Measurements from ENCODE around the gene RAB44.

The RAB44 gene

DNA sequence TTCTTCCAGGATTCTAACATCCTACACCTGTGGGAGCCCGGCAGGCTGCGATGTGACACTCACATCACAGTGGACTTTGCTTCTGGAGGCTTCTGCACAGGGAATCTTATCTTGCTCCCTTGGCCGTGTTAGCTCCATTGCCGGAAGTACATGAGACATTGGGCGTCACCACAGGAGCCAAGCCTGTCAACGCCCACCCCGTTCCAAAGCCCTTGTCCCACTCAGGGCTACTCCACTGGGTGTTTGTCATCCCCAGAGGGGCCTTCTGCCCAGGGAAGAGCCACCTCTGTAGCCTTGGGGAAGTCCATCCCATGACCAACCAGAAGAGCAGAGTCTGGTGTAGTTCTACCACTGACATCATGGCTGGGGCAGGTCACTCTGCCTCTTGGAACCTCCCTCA is 1.7 kb downstream of the RAB44 start:
- Mint-ChIP-seq H3K4me3 (no peak overlapping the region), H3K4me1 (peaks cover 37% of the 10 kb centered on the region), H3K27me3 (ENCODE audit: low read depth, poor library complexity) (peaks cover 21% of the 10 kb centered on the region), H3K36me3 (ENCODE audit: low read depth) (no peaks in the 10 kb centered on the region), H3K27ac (no peak overlapping the region), H3K9me3 (peaks cover 6% of the 10 kb centered on the region)
- DNase-seq, result no peak
- TF ChIP-seq, protein P1, sequence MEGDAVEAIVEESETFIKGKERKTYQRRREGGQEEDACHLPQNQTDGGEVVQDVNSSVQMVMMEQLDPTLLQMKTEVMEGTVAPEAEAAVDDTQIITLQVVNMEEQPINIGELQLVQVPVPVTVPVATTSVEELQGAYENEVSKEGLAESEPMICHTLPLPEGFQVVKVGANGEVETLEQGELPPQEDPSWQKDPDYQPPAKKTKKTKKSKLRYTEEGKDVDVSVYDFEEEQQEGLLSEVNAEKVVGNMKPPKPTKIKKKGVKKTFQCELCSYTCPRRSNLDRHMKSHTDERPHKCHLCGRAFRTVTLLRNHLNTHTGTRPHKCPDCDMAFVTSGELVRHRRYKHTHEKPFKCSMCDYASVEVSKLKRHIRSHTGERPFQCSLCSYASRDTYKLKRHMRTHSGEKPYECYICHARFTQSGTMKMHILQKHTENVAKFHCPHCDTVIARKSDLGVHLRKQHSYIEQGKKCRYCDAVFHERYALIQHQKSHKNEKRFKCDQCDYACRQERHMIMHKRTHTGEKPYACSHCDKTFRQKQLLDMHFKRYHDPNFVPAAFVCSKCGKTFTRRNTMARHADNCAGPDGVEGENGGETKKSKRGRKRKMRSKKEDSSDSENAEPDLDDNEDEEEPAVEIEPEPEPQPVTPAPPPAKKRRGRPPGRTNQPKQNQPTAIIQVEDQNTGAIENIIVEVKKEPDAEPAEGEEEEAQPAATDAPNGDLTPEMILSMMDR (IDR thresholded peaks at IDR 0.05), result no peak

DNA sequence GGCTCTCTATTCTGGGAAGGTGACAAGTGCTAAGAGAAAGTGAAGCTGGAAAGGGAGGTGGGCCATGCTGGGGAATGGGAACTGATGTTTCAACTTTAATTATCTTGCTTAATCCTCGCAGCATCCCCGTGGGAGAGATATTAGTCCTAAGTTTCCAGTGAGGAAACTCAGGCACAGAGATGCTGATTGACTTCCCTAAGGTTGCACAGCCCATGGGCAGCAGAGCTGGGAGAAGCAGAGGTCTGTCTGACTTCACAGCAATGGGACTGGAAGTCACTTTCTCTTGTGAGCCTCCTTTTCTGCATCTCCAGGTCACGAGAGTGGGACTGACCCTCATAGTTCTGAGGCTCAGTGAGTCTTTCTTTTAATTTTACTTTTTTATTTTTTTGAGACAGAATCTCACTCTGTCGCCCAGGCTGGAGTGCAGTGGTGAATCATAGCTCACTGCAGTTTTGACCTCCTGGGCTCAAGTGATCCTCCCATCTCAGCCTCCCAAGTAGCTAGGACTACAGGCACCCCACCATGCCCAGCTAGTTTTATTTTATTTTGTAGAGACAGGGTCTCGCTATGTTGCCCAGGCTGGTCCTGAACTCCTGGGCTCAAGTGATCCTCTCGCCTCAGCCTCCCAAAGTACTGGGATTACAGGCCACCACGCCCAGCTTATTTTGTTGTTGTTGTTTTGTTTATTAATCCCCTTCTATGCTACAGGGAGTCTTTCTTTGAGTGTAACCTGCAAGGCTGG is 2.6 kb downstream of the RAB44 start:
- no peak for DNase-seq

DNA sequence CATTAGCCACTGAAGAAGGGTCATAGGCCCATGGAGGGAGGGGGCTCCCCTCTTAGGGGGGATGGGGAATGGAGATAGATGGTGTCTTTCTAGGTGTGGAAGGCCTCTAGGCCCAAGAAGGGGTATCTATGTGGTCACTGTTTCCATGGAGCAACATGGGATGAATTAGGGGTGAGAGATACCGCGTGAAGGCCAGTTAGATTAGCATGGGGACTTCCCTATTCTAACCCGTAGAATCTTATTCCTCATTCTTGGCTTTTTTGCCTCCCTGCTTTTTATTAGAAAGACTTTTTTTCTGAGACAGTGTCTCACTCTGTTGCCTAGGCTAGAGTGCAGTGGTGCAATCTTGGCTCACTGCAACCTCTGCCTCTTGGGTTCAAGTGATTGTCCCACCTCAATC is 3.2 kb downstream of the RAB44 start:
- TF ChIP-seq, protein P1 (IDR thresholded peaks at IDR 0.05), result no peak
- Mint-ChIP-seq H3K27me3 (ENCODE audit: low read depth, poor library complexity) (peaks cover 23% of the 10 kb centered on the region), H3K27ac (no peak overlapping the region), H3K4me3 (no peak overlapping the region), H3K4me1 (peaks cover 24% of the 10 kb centered on the region), H3K9me3 (peaks cover 6% of the 10 kb centered on the region), H3K36me3 (ENCODE audit: low read depth) (no peaks in the 10 kb centered on the region)
- DNase-seq, result no peak

More for the DNA sequence above, 2.6 kb downstream of the RAB44 start:
- H3K36me3 Mint-ChIP-seq (ENCODE audit: low read depth), result no peaks in the 10 kb centered on the region
- peaks cover 28% of the 10 kb centered on the region for H3K4me1 Mint-ChIP-seq
- peaks cover 21% of the 10 kb centered on the region for H3K27me3 Mint-ChIP-seq (ENCODE audit: low read depth, poor library complexity)
- no peak overlapping the region for H3K27ac Mint-ChIP-seq
- TF ChIP-seq, protein P1 (IDR thresholded peaks at IDR 0.05), result no peak
- H3K4me3 Mint-ChIP-seq, result no peak overlapping the region
- H3K9me3 Mint-ChIP-seq, result peaks cover 6% of the 10 kb centered on the region

DNA sequence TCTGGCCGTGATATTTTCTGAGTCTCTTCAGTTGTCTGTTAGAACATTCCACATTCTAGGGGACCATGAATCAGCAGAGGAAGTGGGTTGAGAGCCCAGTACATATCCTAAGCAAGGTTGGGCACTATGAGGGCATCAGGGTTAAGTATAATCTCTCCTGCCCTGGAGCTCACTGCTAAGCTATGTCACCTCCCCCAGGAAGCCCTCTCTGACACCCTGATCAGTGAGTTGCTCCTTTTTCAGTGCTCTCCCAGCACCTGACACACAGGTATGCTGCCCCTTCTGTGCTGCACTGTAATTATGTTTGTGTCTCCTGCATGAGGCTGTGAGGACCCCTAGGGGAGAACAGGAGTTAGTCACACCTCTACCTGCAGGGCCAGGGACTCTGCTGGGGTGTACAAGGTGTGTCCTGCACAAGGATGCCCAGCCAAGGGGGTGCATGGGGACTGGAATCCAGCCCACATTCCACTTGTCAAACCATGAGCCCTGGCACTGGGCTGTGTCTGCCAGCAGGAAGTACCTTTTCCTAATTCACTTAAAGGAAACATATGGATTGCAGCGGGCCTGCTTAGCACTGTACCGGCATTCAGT is 3.9 kb downstream of the RAB44 start:
- H3K36me3 Mint-ChIP-seq (ENCODE audit: low read depth), result no peaks in the 10 kb centered on the region
- peaks cover 21% of the 10 kb centered on the region for H3K27me3 Mint-ChIP-seq (ENCODE audit: low read depth, poor library complexity)
- H3K4me1 Mint-ChIP-seq, result peaks cover 24% of the 10 kb centered on the region
- TF ChIP-seq, protein P1 (IDR thresholded peaks at IDR 0.05), result no peak
- H3K27ac Mint-ChIP-seq, result no peak overlapping the region
- no peak for DNase-seq
- peaks cover 6% of the 10 kb centered on the region for H3K9me3 Mint-ChIP-seq
- H3K4me3 Mint-ChIP-seq, result no peak overlapping the region

DNA sequence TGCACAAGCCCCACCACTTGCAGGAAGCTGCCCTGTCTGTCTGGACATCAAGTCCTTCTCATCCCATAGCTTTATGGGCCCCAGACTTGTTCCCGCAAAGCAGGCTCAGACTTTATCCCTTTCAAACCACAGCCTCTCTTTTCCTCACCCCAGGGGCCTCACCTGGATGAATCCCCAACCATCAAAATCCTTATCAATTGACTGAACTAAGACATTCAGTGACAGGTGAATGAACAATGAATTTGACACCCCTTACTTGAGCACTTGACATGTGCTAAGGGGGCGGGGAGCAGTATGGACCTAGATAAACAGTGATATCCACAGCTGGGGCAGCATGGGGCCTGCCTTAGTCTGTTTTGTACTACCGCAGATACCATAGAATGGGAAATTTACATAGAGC is 5.0 kb downstream of the RAB44 start:
- no peak for DNase-seq
- Mint-ChIP-seq H3K4me3 (no peak overlapping the region), H3K9me3 (no peaks in the 10 kb centered on the region), H3K27ac (no peak overlapping the region), H3K36me3 (ENCODE audit: low read depth) (no peaks in the 10 kb centered on the region), H3K4me1 (peaks cover 24% of the 10 kb centered on the region), H3K27me3 (ENCODE audit: low read depth, poor library complexity) (peaks cover 20% of the 10 kb centered on the region)
- TF ChIP-seq, protein P1 (IDR thresholded peaks at IDR 0.05), result no peak
